ENCODE measurements around the gene FAM209B.
"Not testable (repeated sequence)": the region's sequence is repeated elsewhere in the genome, so short reads cannot be mapped to it uniquely, and the experiment has no call there.

Gene FAM209B

DNA sequence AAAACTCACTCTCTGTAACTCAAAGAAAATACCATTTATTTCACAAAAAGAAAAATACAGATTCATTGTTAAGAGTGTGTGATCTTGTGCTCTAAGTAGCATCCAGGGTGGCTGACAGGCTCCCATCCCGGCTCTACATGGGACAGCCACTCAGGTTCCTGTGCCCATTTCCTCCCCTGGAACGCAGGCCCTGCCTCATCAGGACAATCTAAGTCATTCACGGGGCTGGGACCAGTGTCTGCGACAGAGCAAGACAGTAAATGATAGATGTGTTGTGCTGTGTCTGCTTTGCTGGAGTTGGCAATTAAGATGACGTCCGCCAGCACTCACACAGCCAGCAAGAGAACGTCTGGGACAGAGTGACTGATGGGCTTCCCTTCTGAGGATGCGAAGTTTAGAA, 15.4 kb upstream of the FAM209B start:
- DNase-seq (ENCODE audit: insufficient read length) (no peak), FAIRE-seq (no peak)
- no peak for TF ChIP-seq POLR2A (IDR thresholded peaks at IDR 0.05; ENCODE audit: low read depth, low read length)
- no peak for TF ChIP-seq POLR2AphosphoS5 (IDR thresholded peaks at IDR 0.05; ENCODE audit: low read depth, low read length)
- TF ChIP-seq TAF1 (IDR thresholded peaks at IDR 0.05; ENCODE audit: borderline replicate concordance, low read depth, low read length): no peak

DNA sequence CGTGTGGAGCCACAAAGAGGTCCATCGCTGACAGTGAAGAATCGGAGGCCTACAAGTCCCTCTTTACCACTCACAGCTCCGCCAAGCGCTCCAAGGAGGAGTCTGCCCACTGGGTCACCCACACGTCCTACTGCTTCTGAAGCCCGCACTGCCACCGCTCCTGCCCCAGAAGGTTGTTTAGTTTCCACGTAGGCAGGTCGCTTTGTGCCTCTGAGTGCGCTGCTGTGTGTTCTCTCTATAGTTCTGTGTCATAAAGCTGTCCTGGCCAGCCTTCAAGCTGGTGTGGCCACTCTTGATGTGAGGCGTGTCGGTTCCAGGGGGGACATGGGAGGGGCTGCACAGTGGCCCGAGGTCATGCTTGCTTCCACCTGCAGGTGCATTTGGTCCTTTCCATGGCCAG, 14.9 kb upstream of the FAM209B start:
- no peak for FAIRE-seq
- TF ChIP-seq POLR2A (IDR thresholded peaks at IDR 0.05; ENCODE audit: low read depth, low read length): no peak
- no peak for TF ChIP-seq POLR2AphosphoS5 (IDR thresholded peaks at IDR 0.05; ENCODE audit: low read depth, low read length)
- no peak for TF ChIP-seq TAF1 (IDR thresholded peaks at IDR 0.05; ENCODE audit: borderline replicate concordance, low read depth, low read length)
- DNase-seq (ENCODE audit: insufficient read length): no peak

- no peak for FAIRE-seq
- no peak for DNase-seq (ENCODE audit: insufficient read length)
- TF ChIP-seq POLR2A (IDR thresholded peaks at IDR 0.05; ENCODE audit: low read depth, low read length) (no peak), POLR2AphosphoS5 (IDR thresholded peaks at IDR 0.05; ENCODE audit: low read depth, low read length) (no peak), TAF1 (IDR thresholded peaks at IDR 0.05; ENCODE audit: borderline replicate concordance, low read depth, low read length) (no peak)
Measured at GRCh38 chr20:56518721-56519398, 14.2 kb upstream of the FAM209B start.

DNA sequence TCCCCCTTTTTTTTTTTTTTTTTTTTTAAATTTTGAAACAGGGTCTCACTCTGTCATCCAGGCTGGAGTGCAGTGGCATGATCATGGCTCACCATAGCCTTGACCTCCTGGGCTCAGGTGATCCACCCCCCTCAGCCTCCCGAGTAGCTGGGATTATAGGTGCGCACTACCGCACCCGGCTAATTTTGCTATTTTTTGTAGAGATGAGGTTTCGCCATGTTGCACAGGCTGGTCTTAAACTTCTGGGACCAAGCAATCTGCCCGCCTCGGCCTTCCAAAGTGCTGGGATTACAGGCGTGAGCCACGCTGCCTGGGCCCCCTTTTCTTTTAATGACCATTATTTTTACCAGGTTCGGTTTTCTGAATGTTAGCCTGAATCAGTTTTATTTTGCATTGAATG, 13.5 kb upstream of the FAM209B start:
- no peak for TF ChIP-seq TAF1 (IDR thresholded peaks at IDR 0.05; ENCODE audit: borderline replicate concordance, low read depth, low read length)
- no peak for TF ChIP-seq POLR2AphosphoS5 (IDR thresholded peaks at IDR 0.05; ENCODE audit: low read depth, low read length)
- no peak for TF ChIP-seq POLR2A (IDR thresholded peaks at IDR 0.05; ENCODE audit: low read depth, low read length)
- DNase-seq (ENCODE audit: insufficient read length) (no peak), FAIRE-seq (no peak)

GRCh38 chr20:56520180-56520579, 12.9 kb upstream of the FAM209B start:
- no peak for TF ChIP-seq POLR2A (IDR thresholded peaks at IDR 0.05; ENCODE audit: low read depth, low read length)
- no peak for TF ChIP-seq TAF1 (IDR thresholded peaks at IDR 0.05; ENCODE audit: borderline replicate concordance, low read depth, low read length)
- no peak for TF ChIP-seq POLR2AphosphoS5 (IDR thresholded peaks at IDR 0.05; ENCODE audit: low read depth, low read length)
- DNase-seq (ENCODE audit: insufficient read length) (no peak), FAIRE-seq (no peak)

GRCh38 chr20:56520746-56521354, 12.2 kb upstream of the FAM209B start:
- FAIRE-seq: not testable (repeated sequence)

DNA sequence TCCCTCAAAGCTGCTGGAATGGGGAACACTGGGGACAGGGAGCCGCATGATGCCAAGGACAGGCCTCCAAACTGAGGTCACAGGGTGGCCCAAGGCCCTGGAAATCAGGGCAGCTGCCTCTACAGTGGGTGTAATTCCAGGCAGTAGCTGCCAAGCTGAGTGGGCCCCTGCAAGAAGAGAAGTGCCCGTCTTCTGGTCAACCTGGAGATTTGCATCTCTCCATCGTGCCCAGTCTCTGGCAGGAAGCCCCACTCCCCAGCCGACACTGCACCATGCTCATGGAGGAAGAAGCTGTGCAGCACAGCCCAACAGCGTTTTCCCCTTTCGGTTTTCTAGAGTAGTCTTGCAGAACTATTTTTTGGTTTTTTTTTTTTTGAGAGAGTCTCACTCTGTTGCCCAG, 10.7 kb upstream of the FAM209B start:
- TF ChIP-seq POLR2AphosphoS5 (IDR thresholded peaks at IDR 0.05; ENCODE audit: low read depth, low read length) (peak; percentile 35; the same call in 1 of the 2 replicates), POLR2A (IDR thresholded peaks at IDR 0.05; ENCODE audit: low read depth, low read length) (no peak), TAF1 (IDR thresholded peaks at IDR 0.05; ENCODE audit: borderline replicate concordance, low read depth, low read length) (no peak)
- DNase-seq (ENCODE audit: insufficient read length) (no peak), FAIRE-seq (no peak)

More at GRCh38 chr20:56520746-56521354, 12.2 kb upstream of the FAM209B start:
- DNase-seq (ENCODE audit: insufficient read length): not testable (repeated sequence)

- not testable (repeated sequence) for DNase-seq (ENCODE audit: insufficient read length); FAIRE-seq
Measured at GRCh38 chr20:56524444-56524843, 8.6 kb upstream of the FAM209B start, which contains the start of gene FAM209A. FAM209A (plus strand) TSS chr20:56524744; CDS start chr20:56524809, 65 bp downstream.

GRCh38 chr20:56527521-56527920, 5.5 kb upstream of the FAM209B start:
- no peak for DNase-seq (ENCODE audit: insufficient read length)
- no peak for TF ChIP-seq TAF1 (IDR thresholded peaks at IDR 0.05; ENCODE audit: borderline replicate concordance, low read depth, low read length)
- no peak for TF ChIP-seq POLR2AphosphoS5 (IDR thresholded peaks at IDR 0.05; ENCODE audit: low read depth, low read length)
- TF ChIP-seq POLR2A (IDR thresholded peaks at IDR 0.05; ENCODE audit: low read depth, low read length): no peak
- FAIRE-seq: no peak

- TF ChIP-seq POLR2AphosphoS5 (IDR thresholded peaks at IDR 0.05; ENCODE audit: low read depth, low read length) (no peak), TAF1 (IDR thresholded peaks at IDR 0.05; ENCODE audit: borderline replicate concordance, low read depth, low read length) (no peak), POLR2A (IDR thresholded peaks at IDR 0.05; ENCODE audit: low read depth, low read length) (no peak)
- no peak for DNase-seq (ENCODE audit: insufficient read length)
Measured at GRCh38 chr20:56537997-56538396, 5.0 kb downstream of the FAM209B start.

DNA sequence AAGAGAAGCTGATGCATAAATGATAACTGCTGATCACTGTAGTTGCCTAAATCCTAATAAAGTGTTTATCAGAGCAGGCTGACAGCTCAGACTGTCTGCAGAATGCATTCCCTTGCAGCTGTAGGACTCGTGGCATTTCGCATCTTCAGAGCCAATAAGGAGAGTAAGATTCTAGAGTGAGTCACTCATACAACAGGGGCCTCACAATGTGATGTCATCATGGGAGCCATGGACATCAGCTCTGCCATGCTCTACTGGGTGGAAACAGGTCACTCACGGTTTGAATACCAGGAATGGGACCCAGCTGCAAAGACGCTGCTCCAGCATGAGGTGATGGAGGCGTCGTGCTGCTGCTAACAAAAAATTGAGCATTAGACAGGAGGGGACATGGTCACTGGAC, 7.4 kb downstream of the FAM209B start:
- DNase-seq (ENCODE audit: insufficient read length) (no peak), FAIRE-seq (no peak)
- TF ChIP-seq POLR2A (IDR thresholded peaks at IDR 0.05; ENCODE audit: low read depth, low read length): no peak
- TF ChIP-seq POLR2AphosphoS5 (IDR thresholded peaks at IDR 0.05; ENCODE audit: low read depth, low read length): no peak
- TF ChIP-seq TAF1 (IDR thresholded peaks at IDR 0.05; ENCODE audit: borderline replicate concordance, low read depth, low read length): no peak

More at GRCh38 chr20:56537997-56538396, 5.0 kb downstream of the FAM209B start:
- no peak for FAIRE-seq

DNA sequence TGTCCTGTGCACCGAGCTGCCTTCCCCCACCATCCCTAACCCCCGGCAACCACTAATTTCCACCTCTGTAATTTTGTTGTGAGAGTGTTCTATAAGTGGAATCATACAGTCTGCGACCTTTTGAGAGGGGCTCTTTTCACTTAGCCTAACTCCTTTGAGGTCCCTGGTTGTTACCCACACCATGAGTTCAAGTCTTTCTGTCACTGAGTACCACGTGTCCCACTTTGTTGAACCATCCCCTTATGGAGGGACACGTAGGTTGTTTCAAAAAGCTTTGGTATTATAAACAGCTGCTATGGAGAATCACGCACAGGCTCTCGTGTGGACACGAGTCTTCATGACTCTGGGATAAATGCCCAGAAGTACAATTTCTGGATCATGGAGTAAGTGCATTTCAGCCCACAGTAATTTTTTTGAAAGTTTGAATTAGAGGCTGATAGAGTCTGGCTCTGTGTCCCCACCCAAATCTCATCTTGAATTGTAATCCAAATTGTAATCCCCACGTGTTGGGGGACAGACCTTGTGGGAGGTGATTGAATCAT, 9.5 kb downstream of the FAM209B start:
- no peak for TF ChIP-seq POLR2AphosphoS5 (IDR thresholded peaks at IDR 0.05; ENCODE audit: low read depth, low read length)
- no peak for DNase-seq (ENCODE audit: insufficient read length)
- FAIRE-seq: no peak
